ENCODE results near the gene AOAH. TPM values are rescaled to one million over a fixed set of nuclear protein-coding genes. Genes with fewer than 3 reads are reported as not detected.

Gene AOAH
- total and polyA plus RNA-seq, 2 of the 13 experiments (the other 11 are each of a cell fraction or from before 2014, with no cell fraction given), result not detected

- TF ChIP-seq ZBTB4 (CRISPR knock-in tag; IDR thresholded peaks at IDR 0.05; ENCODE audit: borderline replicate concordance) (no peak), NCOR1 (IDR thresholded peaks at IDR 0.05; ENCODE audit: borderline replicate concordance, low read length) (no peak), ZBTB25 (CRISPR knock-in tag; IDR thresholded peaks at IDR 0.05) (no peak), PAXIP1 (CRISPR knock-in tag; conservative IDR thresholded peaks at IDR 0.05) (no peak), SMARCE1 (IDR thresholded peaks at IDR 0.05; ENCODE audit: borderline replicate concordance) (no peak)
Observed at GRCh38 chr7:36661135-36661840, 63.0 kb downstream of the AOAH start (continued).

Data from HepG2 (cell line).